ENCODE measurements around the gene ARFGEF2. TPM values are rescaled to one million over a fixed set of nuclear protein-coding genes. Genes with fewer than 3 reads are reported as not detected.
"Not testable (repeated sequence)": the region's sequence is repeated elsewhere in the genome, so short reads cannot be mapped to it uniquely, and the experiment has no call there.

ARFGEF2 gene
- total RNA-seq, 1 experiment from 2014 or later, result 20.9 TPM

GRCh38 chr20:48934273-48934877 is 12.9 kb downstream of the ARFGEF2 start:
- ATAC-seq; DNase-seq (ENCODE audit: low spot score); H3K27ac Mint-ChIP-seq; CTCF ChIA-PET; H3K4me1 Mint-ChIP-seq; H3K27me3 Mint-ChIP-seq (ENCODE audit: low read depth); H3K4me3 Mint-ChIP-seq; POLR2A ChIA-PET: not testable (repeated sequence)
- peaks cover 18% of the 10 kb centered on the region for H3K36me3 Mint-ChIP-seq
- peaks cover 11% of the 10 kb centered on the region; the same call in 1 of the 2 replicates for H3K9me3 Mint-ChIP-seq

DNA sequence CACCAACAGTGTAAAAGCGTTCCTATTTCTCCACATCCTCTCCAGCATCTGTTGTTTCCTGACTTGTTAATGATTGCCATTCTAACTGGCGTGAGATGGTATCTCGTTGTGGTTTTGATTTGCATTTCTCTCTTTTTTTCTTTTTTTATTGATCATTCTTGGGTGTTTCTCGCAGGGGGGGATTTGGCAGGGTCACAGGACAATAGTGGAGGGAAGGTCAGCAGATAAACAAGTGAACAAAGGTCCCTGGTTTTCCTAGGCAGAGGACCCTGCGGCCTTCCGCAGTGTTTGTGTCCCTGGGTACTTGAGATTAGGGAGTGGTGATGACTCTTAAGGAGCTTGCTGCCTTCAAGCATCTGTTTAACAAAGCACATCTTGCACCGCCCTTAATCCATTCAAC is 13.5 kb downstream of the ARFGEF2 start:
- H3K27ac Mint-ChIP-seq; POLR2A ChIA-PET; H3K4me1 Mint-ChIP-seq; CTCF ChIA-PET; DNase-seq (ENCODE audit: low spot score); H3K4me3 Mint-ChIP-seq; ATAC-seq; H3K27me3 Mint-ChIP-seq (ENCODE audit: low read depth): not testable (repeated sequence)
- Mint-ChIP-seq H3K36me3 (peaks cover 18% of the 10 kb centered on the region), H3K9me3 (peaks cover 11% of the 10 kb centered on the region; the same call in 1 of the 2 replicates)

DNA sequence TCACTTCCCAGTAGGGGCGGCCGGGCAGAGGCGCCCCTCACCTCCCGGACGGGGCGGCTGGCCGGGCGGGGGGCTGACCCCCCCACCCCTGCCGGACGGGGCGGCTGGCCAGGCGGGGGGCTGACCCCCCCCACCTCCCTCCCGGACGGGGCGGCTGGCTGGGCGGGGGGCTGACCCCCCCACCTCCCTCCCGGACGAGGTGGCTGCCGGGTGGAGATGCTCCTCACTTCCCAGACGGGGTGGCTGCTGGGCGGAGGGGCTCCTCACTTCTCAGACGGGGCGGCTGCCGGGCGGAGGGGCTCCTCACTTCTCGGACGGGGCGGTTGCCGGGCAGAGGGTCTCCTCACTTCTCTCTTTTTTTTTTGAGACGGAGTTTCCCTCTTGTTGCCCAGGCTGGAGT is 14.7 kb downstream of the ARFGEF2 start:
- ATAC-seq, result not testable (repeated sequence)
- peaks cover 18% of the 10 kb centered on the region for H3K36me3 Mint-ChIP-seq

GRCh38 chr20:48937674-48938073 is 16.2 kb downstream of the ARFGEF2 start:
- no peak for DNase-seq (ENCODE audit: low spot score)
- POLR2A ChIA-PET, result no interaction called here
- no peaks in the 10 kb centered on the region; the same call in 1 of the 2 replicates for H3K27me3 Mint-ChIP-seq (ENCODE audit: low read depth)
- TF ChIP-seq, protein P1, sequence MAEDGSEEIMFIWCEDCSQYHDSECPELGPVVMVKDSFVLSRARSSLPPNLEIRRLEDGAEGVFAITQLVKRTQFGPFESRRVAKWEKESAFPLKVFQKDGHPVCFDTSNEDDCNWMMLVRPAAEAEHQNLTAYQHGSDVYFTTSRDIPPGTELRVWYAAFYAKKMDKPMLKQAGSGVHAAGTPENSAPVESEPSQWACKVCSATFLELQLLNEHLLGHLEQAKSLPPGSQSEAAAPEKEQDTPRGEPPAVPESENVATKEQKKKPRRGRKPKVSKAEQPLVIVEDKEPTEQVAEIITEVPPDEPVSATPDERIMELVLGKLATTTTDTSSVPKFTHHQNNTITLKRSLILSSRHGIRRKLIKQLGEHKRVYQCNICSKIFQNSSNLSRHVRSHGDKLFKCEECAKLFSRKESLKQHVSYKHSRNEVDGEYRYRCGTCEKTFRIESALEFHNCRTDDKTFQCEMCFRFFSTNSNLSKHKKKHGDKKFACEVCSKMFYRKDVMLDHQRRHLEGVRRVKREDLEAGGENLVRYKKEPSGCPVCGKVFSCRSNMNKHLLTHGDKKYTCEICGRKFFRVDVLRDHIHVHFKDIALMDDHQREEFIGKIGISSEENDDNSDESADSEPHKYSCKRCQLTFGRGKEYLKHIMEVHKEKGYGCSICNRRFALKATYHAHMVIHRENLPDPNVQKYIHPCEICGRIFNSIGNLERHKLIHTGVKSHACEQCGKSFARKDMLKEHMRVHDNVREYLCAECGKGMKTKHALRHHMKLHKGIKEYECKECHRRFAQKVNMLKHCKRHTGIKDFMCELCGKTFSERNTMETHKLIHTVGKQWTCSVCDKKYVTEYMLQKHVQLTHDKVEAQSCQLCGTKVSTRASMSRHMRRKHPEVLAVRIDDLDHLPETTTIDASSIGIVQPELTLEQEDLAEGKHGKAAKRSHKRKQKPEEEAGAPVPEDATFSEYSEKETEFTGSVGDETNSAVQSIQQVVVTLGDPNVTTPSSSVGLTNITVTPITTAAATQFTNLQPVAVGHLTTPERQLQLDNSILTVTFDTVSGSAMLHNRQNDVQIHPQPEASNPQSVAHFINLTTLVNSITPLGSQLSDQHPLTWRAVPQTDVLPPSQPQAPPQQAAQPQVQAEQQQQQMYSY (CRISPR knock-in tag; IDR thresholded peaks at IDR 0.05), result peak; percentile 58; the same call in 1 of the 2 replicates
- no peak for TF ChIP-seq NR3C1 (CRISPR knock-in tag; conservative IDR thresholded peaks at IDR 0.05; ENCODE audit: low read depth)
- peaks cover 2% of the 10 kb centered on the region; the same call in 1 of the 2 replicates for H3K4me1 Mint-ChIP-seq
- H3K4me3 Mint-ChIP-seq, result no peak overlapping the region
- no peak overlapping the region; the same call in 1 of the 2 replicates for H3K27ac Mint-ChIP-seq
- H3K36me3 Mint-ChIP-seq, result peaks cover 23% of the 10 kb centered on the region
- no peak for ATAC-seq
- CTCF ChIA-PET, result interaction anchor here (1.1 kb wide), 1 partner anchor 20 kb away, joined by 3 read pairs; no protein-coding TSS in a partner anchor
- H3K9me3 Mint-ChIP-seq, result peaks cover 11% of the 10 kb centered on the region; the same call in 1 of the 2 replicates

More for the DNA sequence above, 14.7 kb downstream of the ARFGEF2 start:
- H3K4me3 Mint-ChIP-seq; POLR2A ChIA-PET; H3K27ac Mint-ChIP-seq; CTCF ChIA-PET; H3K27me3 Mint-ChIP-seq (ENCODE audit: low read depth); DNase-seq (ENCODE audit: low spot score); H3K4me1 Mint-ChIP-seq: not testable (repeated sequence)
- peaks cover 11% of the 10 kb centered on the region; the same call in 1 of the 2 replicates for H3K9me3 Mint-ChIP-seq

DNA sequence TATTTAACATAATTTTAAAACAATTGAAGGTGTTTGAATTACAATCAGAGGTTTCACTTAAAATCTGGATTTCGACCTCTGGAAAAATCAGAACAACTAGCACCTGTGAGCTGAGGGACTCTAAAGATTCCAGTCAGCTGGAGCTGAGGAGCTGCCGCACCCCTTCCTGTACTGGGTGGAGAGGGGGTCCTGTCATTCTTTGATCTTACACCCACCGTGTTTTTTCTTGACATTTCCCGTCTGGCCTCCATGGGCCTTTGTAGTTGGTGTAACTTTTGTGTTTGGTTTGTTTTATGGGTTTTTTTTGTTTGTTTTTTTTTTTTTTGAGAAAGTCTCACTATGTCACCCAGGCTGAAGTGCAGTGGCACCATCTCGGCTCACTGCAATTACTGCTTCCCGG is 17.2 kb downstream of the ARFGEF2 start:
- Mint-ChIP-seq H3K4me1 (peaks cover 2% of the 10 kb centered on the region; the same call in 1 of the 2 replicates), H3K36me3 (peaks cover 28% of the 10 kb centered on the region), H3K9me3 (peaks cover 11% of the 10 kb centered on the region; the same call in 1 of the 2 replicates), H3K4me3 (no peak overlapping the region), H3K27me3 (ENCODE audit: low read depth) (no peaks in the 10 kb centered on the region; the same call in 1 of the 2 replicates), H3K27ac (no peak overlapping the region)
- ChIA-PET CTCF (interaction anchor here (1.3 kb wide), 1 partner anchor 10 kb away, joined by 3 read pairs; no protein-coding TSS in a partner anchor), POLR2A (no interaction called here)
- ATAC-seq (no peak), DNase-seq (ENCODE audit: low spot score) (no peak)
- TF ChIP-seq MYBL2 (CRISPR knock-in tag; IDR thresholded peaks at IDR 0.05), result no peak
- no peak for TF ChIP-seq ESRRA (CRISPR knock-in tag; IDR thresholded peaks at IDR 0.05; ENCODE audit: borderline replicate concordance)
- TF ChIP-seq ATF2 (CRISPR knock-in tag; IDR thresholded peaks at IDR 0.05; ENCODE audit: borderline replicate concordance, low read depth), result no peak

- H3K27me3 Mint-ChIP-seq (ENCODE audit: low read depth), result no peaks in the 10 kb centered on the region; the same call in 1 of the 2 replicates
- H3K27ac Mint-ChIP-seq, result no peak overlapping the region
- TF ChIP-seq ZNF396 (CRISPR knock-in tag; IDR thresholded peaks at IDR 0.05; ENCODE audit: borderline replicate concordance), result no peak
- no peak for TF ChIP-seq ZNF423 (CRISPR knock-in tag; IDR thresholded peaks at IDR 0.05)
- no peak for TF ChIP-seq SMAD4 (CRISPR knock-in tag; IDR thresholded peaks at IDR 0.05)
- TF ChIP-seq, protein P2, sequence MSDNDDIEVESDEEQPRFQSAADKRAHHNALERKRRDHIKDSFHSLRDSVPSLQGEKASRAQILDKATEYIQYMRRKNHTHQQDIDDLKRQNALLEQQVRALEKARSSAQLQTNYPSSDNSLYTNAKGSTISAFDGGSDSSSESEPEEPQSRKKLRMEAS (CRISPR knock-in tag; IDR thresholded peaks at IDR 0.05), result no peak
- TF ChIP-seq, protein P3, sequence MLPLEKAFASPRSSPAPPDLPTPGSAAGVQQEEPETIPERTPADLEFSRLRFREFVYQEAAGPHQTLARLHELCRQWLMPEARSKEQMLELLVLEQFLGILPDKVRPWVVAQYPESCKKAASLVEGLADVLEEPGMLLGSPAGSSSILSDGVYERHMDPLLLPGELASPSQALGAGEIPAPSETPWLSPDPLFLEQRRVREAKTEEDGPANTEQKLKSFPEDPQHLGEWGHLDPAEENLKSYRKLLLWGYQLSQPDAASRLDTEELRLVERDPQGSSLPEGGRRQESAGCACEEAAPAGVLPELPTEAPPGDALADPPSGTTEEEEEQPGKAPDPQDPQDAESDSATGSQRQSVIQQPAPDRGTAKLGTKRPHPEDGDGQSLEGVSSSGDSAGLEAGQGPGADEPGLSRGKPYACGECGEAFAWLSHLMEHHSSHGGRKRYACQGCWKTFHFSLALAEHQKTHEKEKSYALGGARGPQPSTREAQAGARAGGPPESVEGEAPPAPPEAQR (CRISPR knock-in tag; IDR thresholded peaks at IDR 0.05), result no peak
- no peak for TF ChIP-seq ZMAT4 (CRISPR knock-in tag; IDR thresholded peaks at IDR 0.05)
- TF ChIP-seq GRHL2 (CRISPR knock-in tag; IDR thresholded peaks at IDR 0.05; ENCODE audit: insufficient replicate concordance, severe bottlenecking), result no peak
Observed at GRCh38 chr20:48940170-48940569, 18.7 kb downstream of the ARFGEF2 start.

More at GRCh38 chr20:48940170-48940569, 18.7 kb downstream of the ARFGEF2 start:
- H3K9me3 Mint-ChIP-seq, result peaks cover 4% of the 10 kb centered on the region; the same call in 1 of the 2 replicates
- no peak for ATAC-seq
- ChIA-PET POLR2A (no interaction called here), CTCF (no interaction called here)
- no peak for DNase-seq (ENCODE audit: low spot score)
- peaks cover 21% of the 10 kb centered on the region for H3K36me3 Mint-ChIP-seq
- no peak overlapping the region for H3K4me3 Mint-ChIP-seq
- H3K4me1 Mint-ChIP-seq, result peaks cover 2% of the 10 kb centered on the region; the same call in 1 of the 2 replicates

Measured in WTC11 (cell line).